ENCODE data around the gene PICK1. TPM values are rescaled to one million over a fixed set of nuclear protein-coding genes. Genes with fewer than 3 reads are reported as not detected.

Gene PICK1
- total RNA-seq, 1 donor from 2014 or later = 21.1 TPM

DNA sequence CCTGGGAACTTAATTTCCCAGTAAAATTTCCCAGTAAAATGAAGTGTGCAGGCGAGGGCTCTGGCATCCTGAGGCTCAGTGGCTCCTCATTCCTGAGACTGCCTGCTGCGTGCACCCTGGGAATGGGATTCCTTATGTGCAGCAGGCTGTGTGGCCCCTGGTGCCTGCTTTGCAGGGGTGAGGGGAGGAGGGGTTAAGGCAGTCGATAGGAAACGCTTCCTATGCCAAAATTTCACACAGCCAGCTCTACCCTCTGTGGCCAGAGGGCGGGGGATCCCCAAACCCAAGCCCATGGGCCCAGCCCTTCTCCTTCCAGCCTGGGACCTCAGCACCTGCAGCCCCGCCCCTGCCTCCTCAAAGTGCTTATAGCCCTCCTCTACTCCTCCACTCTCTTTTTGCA lies 65.4 kb downstream of the PICK1 start:
- no peaks in the 10 kb centered on the region for H3K27me3 ChIP-seq (ENCODE audit: low read depth)
- H3K9me3 ChIP-seq (replicated peaks) = no peaks in the 10 kb centered on the region
- intact Hi-C loops (cut with micrococcal nuclease) = no loop called here
- DNase-seq = no peak
- H3K27ac ChIP-seq (replicated peaks) = no peak overlapping the region
- TF ChIP-seq, protein P1, sequence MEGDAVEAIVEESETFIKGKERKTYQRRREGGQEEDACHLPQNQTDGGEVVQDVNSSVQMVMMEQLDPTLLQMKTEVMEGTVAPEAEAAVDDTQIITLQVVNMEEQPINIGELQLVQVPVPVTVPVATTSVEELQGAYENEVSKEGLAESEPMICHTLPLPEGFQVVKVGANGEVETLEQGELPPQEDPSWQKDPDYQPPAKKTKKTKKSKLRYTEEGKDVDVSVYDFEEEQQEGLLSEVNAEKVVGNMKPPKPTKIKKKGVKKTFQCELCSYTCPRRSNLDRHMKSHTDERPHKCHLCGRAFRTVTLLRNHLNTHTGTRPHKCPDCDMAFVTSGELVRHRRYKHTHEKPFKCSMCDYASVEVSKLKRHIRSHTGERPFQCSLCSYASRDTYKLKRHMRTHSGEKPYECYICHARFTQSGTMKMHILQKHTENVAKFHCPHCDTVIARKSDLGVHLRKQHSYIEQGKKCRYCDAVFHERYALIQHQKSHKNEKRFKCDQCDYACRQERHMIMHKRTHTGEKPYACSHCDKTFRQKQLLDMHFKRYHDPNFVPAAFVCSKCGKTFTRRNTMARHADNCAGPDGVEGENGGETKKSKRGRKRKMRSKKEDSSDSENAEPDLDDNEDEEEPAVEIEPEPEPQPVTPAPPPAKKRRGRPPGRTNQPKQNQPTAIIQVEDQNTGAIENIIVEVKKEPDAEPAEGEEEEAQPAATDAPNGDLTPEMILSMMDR (IDR thresholded peaks at IDR 0.05; ENCODE audit: borderline replicate concordance) = no peak
- no peaks in the 10 kb centered on the region for H3K4me1 ChIP-seq
- H3K36me3 ChIP-seq = peaks cover 3% of the 10 kb centered on the region
- H3K4me3 ChIP-seq = no peak overlapping the region

GRCh38 chr22:38124236-38124974 lies 67.2 kb downstream of the PICK1 start:
- Histone ChIP-seq H3K4me1 (no peaks in the 10 kb centered on the region), H3K36me3 (peaks cover 16% of the 10 kb centered on the region), H3K27ac (replicated peaks) (no peak overlapping the region), H3K9me3 (replicated peaks) (no peaks in the 10 kb centered on the region), H3K27me3 (ENCODE audit: low read depth) (no peaks in the 10 kb centered on the region), H3K4me3 (no peak overlapping the region)
- DNase-seq = no peak
- TF ChIP-seq, protein P1 (IDR thresholded peaks at IDR 0.05; ENCODE audit: borderline replicate concordance) = no peak
- intact Hi-C loops (cut with micrococcal nuclease) = no loop called here

DNA sequence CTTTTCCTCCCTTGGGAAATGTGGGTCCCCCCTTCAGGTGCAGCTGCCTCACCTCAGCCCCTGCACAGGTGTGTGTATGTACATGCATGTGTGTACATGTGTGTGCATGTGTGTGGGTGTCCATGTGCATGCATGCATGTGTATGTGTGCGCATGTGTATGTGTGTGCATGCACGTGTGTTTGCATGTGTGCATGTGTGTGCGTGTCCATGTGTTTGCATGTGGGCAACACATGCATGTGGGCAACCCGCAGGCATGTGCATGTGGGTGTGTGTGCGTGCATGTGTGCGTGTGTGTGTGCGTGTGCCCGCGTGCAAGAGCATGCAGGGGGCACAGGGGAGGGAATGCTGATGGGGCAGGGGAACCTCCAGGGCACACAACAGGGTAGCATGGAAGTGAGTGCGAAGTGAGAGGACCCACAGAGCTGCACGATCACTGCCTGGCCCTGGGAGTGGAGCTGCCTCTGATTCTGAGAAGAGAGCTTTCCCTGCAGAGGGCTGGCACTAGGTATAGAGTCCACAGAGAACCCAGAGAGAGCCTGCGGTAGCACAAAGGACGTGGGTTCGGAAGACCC lies 67.9 kb downstream of the PICK1 start:
- H3K36me3 ChIP-seq = peaks cover 16% of the 10 kb centered on the region
- intact Hi-C loops (cut with micrococcal nuclease) = no loop called here
- H3K27me3 ChIP-seq (ENCODE audit: low read depth) = no peaks in the 10 kb centered on the region

More for the DNA sequence above, 67.9 kb downstream of the PICK1 start:
- TF ChIP-seq, protein P1 (IDR thresholded peaks at IDR 0.05; ENCODE audit: borderline replicate concordance) = no peak
- Histone ChIP-seq H3K9me3 (replicated peaks) (no peaks in the 10 kb centered on the region), H3K4me3 (no peak overlapping the region), H3K27ac (replicated peaks) (no peak overlapping the region), H3K4me1 (no peaks in the 10 kb centered on the region)
- no peak for DNase-seq

Other genes starting within 250 kb of the PICK1 start
- gene GCAT, start 249.5 kb upstream of the PICK1 start, total RNA-seq = 42.7 TPM
- gene GALR3, start 234.0 kb upstream of the PICK1 start, total RNA-seq = not detected
- 19.4 TPM for gene ANKRD54, start 213.1 kb upstream of the PICK1 start, total RNA-seq
- gene EIF3L, start 208.0 kb upstream of the PICK1 start, total RNA-seq = 379 TPM
- 14.8 TPM for gene MICALL1, start 151.1 kb upstream of the PICK1 start, total RNA-seq
- 0.82 TPM for gene C22orf23, start 103.8 kb upstream of the PICK1 start, total RNA-seq
- 79.3 TPM for gene POLR2F, start 103.7 kb upstream of the PICK1 start, total RNA-seq
- gene SOX10, start 72.8 kb upstream of the PICK1 start, total RNA-seq = 1.2 TPM
- not detected for gene SLC16A8, start 26.8 kb downstream of the PICK1 start, total RNA-seq
- 0.16 TPM for gene BAIAP2L2, start 53.3 kb downstream of the PICK1 start, total RNA-seq
- gene PLA2G6, start 124.4 kb downstream of the PICK1 start, total RNA-seq = 14.1 TPM
- gene MAFF, start 144.6 kb downstream of the PICK1 start, total RNA-seq = 4.7 TPM
- 50.6 TPM for gene TMEM184B, start 215.6 kb downstream of the PICK1 start, total RNA-seq

Measured in left ventricle myocardium inferior (tissue), 1 donor.